Ovary (tissue), 3 donors: ENCODE results near the gene YDJC.

Experiments used
- CTCF ChIP-seq, 3 donors: fragments of 450-650 bp in 2 of 3; fragments of 200-600 bp in 1 of 3; IDR thresholded peaks; one replicate each; pipeline versions ENCODE4 v1.5.1 to v1.8.0; 2016 to 2022; ENCODE audit warnings: antibody characterized with exemption in 3 of 3, mild to moderate bottlenecking in 1 of 3
- POLR2A ChIP-seq: fragments of 450-650 bp; IDR thresholded peaks from one replicate; pipeline ENCODE4 v1.6.1; 2017; ENCODE audit warnings: antibody characterized with exemption, mild to moderate bottlenecking, moderate library complexity
- donor health status: DM: no; HTN: no; CAD: no.

- TF ChIP-seq CTCF (IDR thresholded peaks at IDR 0.05) (no peak), POLR2A (no peak)
Measured at GRCh38 chr22:21591695-21592094, 38.1 kb downstream of the YDJC start.
